ENCODE measurements around the gene EMC6.

DNA sequence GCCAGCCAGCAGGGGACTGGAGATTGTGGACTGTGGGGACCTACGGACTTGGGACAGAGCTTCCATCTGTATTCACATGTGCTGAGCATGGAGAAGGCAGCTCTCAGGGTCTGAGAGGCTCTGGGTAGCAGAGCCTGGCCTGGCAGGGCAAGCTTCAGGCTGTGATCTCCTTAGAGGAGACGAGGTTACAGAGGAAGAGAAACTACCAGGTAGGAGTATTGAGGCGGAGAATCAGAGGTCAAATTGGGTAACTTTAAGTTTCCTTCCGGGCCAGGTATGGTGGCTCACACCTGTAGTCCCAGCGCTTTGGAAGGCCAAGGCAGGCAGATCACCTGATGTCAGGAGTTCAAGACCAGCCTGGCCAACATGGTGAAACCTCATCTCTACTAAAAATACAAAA is 23.3 kb upstream of the EMC6 start:
- TF ChIP-seq, protein P1, sequence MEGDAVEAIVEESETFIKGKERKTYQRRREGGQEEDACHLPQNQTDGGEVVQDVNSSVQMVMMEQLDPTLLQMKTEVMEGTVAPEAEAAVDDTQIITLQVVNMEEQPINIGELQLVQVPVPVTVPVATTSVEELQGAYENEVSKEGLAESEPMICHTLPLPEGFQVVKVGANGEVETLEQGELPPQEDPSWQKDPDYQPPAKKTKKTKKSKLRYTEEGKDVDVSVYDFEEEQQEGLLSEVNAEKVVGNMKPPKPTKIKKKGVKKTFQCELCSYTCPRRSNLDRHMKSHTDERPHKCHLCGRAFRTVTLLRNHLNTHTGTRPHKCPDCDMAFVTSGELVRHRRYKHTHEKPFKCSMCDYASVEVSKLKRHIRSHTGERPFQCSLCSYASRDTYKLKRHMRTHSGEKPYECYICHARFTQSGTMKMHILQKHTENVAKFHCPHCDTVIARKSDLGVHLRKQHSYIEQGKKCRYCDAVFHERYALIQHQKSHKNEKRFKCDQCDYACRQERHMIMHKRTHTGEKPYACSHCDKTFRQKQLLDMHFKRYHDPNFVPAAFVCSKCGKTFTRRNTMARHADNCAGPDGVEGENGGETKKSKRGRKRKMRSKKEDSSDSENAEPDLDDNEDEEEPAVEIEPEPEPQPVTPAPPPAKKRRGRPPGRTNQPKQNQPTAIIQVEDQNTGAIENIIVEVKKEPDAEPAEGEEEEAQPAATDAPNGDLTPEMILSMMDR (IDR thresholded peaks at IDR 0.05; ENCODE audit: poor library complexity) = no peak
- no peak for TF ChIP-seq EZH2 (IDR thresholded peaks at IDR 0.05; ENCODE audit: borderline replicate concordance)

Measured in hepatocyte (in vitro differentiated cells).